HCT116 (cell line): ENCODE data around the gene MXRA7. TPM values are rescaled to one million over a fixed set of nuclear protein-coding genes. Genes with fewer than 3 reads are reported as not detected.

ENCODE experiments used
- ATAC-seq: fragments of 200-7000 bp; cut with Tn5 transposase; 2 replicates; pipeline ENCODE4 v1.9.1; 2020; ENCODE audit warnings: mild to moderate bottlenecking, moderate library complexity
- BruUV-seq: library from RNA; stranded (reverse); fragments of 400-500 nt; replicated peaks from 2 replicates; lab custom pipeline; 2021; lab: Mats Ljungman, UMichigan
- CTCF ChIA-PET: fragments of 300-600 bp; sonication (Branson Sonifier 250); formaldehyde crosslinking; loops from one replicate; lab custom pipeline; 2021; ENCODE audit warnings: antibody characterized with exemption; lab: Charles Lee
- POLR2A ChIA-PET: fragments of 300-600, 350-600 bp; sonication (Branson Sonifier 250); formaldehyde crosslinking; loops from one replicate; lab custom pipeline; 2021; ENCODE audit warnings: antibody characterized with exemption; lab: Charles Lee
- RAD21 ChIA-PET, 2 experiments: fragments of 300-600 bp; sonication (Branson Sonifier 250); formaldehyde crosslinking; loops; one replicate each; lab custom pipeline; 2023; ENCODE audit warnings: low total read pairs in 2 of 2; ENCODE audit not compliant: uncharacterized antibody in 2 of 2, unreplicated experiment in 2 of 2, low non-redundant PET in 1 of 2; lab: Charles Lee
- DNase-seq: peaks from one replicate; pipeline ENCODE4 v3.0.0-alpha.2; 2010; ENCODE audit warnings: low read depth, low spot score
- H2AFZ ChIP-seq: fragments of 200-600 bp; shearing (Covaris generic), sonication (generic); 2 replicates; pipeline ENCODE4 v1.6.1; 2017; ENCODE audit warnings: low read depth, mixed run types, mixed read lengths, antibody characterized with exemption, low read length; ENCODE audit not compliant: poor library complexity, severe bottlenecking
- H3K27ac ChIP-seq: 2 replicates; pipeline ENCODE4 v1.5.1; 2012; ENCODE audit warnings: low read depth, low read length
- H3K27me3 ChIP-seq: fragments of 200-600 bp; sonication (generic); 2 replicates; pipeline ENCODE4 v1.6.1; 2016; ENCODE audit warnings: mixed run types, low read length, mixed read lengths; ENCODE audit not compliant: insufficient read depth
- H3K36me3 ChIP-seq, 2 experiments: fragments of 200-500 bp in 1 of 2; fragments of 200-600 bp in 1 of 2; sonication (Bioruptor generic) in 1 of 2; sonication (generic) in 1 of 2; 2 replicates each; pipeline versions ENCODE4 v1.5.1 to v1.6.1; 2014 to 2016; ENCODE audit warnings: low read length in 2 of 2, inconsistent platforms in 1 of 2, mixed read lengths in 1 of 2, mixed run types in 1 of 2; ENCODE audit not compliant: insufficient read depth in 2 of 2, control insufficient read depth in 1 of 2
- H3K4me1 ChIP-seq, 2 experiments: fragments of 200-600 bp in 1 of 2; sonication (generic) in 1 of 2; 2 replicates each; pipeline versions ENCODE4 v1.5.1 to v1.6.1; 2012 to 2017; ENCODE audit warnings: low read length in 2 of 2, inconsistent platforms in 1 of 2, mild to moderate bottlenecking in 1 of 2, mixed read lengths in 1 of 2, mixed run types in 1 of 2, moderate library complexity in 1 of 2; ENCODE audit not compliant: insufficient read depth in 2 of 2, control insufficient read depth in 1 of 2
- H3K4me2 ChIP-seq: fragments of 200-600 bp; sonication (generic); 2 replicates; pipeline ENCODE4 v1.6.1; 2017; ENCODE audit warnings: mixed run types, low read length, mixed read lengths
- H3K4me3 ChIP-seq, 2 experiments: fragments of 200-600 bp in 1 of 2; sonication (generic) in 1 of 2; replicated peaks in 1 of 2; 2 replicates each; pipeline ENCODE4 v1.5.1; 2011 to 2016; ENCODE audit warnings: low read length in 2 of 2, control low read depth in 1 of 2, low read depth in 1 of 2, mild to moderate bottlenecking in 1 of 2, mixed read lengths in 1 of 2, mixed run types in 1 of 2
- H3K79me2 ChIP-seq: fragments of 200-600 bp; sonication (generic); 2 replicates; pipeline ENCODE4 v1.6.1; 2017; ENCODE audit warnings: mild to moderate bottlenecking, mixed run types, low read length, moderate library complexity, mixed read lengths; ENCODE audit not compliant: insufficient read depth
- H3K9ac ChIP-seq: fragments of 200-600 bp; sonication (generic); 2 replicates; pipeline ENCODE4 v1.6.1; 2016; ENCODE audit warnings: low read length, mixed read lengths
- H3K9me2 ChIP-seq: fragments of 200-600 bp; sonication (generic), shearing (Covaris generic); 2 replicates; pipeline ENCODE4 v1.6.1; 2017; ENCODE audit warnings: mixed run types, mild to moderate bottlenecking, moderate library complexity; ENCODE audit not compliant: insufficient read depth
- H3K9me3 ChIP-seq, 2 experiments: fragments of 200-500 bp in 1 of 2; fragments of 200-600 bp in 1 of 2; sonication (Bioruptor generic) in 1 of 2; sonication (generic) in 1 of 2; 2 replicates each; pipeline ENCODE4 v1.6.1; 2014 to 2017; ENCODE audit warnings: low read length in 2 of 2, mixed read lengths in 2 of 2, inconsistent platforms in 1 of 2, low read depth in 1 of 2, mild to moderate bottlenecking in 1 of 2, mixed run types in 1 of 2, moderate library complexity in 1 of 2; ENCODE audit not compliant: control insufficient read depth in 1 of 2, insufficient read depth in 1 of 2
- H4K20me1 ChIP-seq: fragments of 200-600 bp; sonication (generic), shearing (Covaris generic); 2 replicates; pipeline ENCODE4 v1.6.1; 2017; ENCODE audit warnings: mixed run types, mild to moderate bottlenecking, moderate library complexity; ENCODE audit not compliant: insufficient read depth
- EZH2phosphoT487 ChIP-seq: fragments of 200-600 bp; IDR thresholded peaks from 2 replicates; pipeline ENCODE4 v1.6.1; 2018; ENCODE audit warnings: antibody characterized with exemption, borderline replicate concordance
- MAX ChIP-seq: IDR thresholded peaks from 2 replicates; pipeline ENCODE4 v1.6.1; 2012
- POLR2A ChIP-seq: IDR thresholded peaks from 2 replicates; pipeline ENCODE4 v1.7.0; 2011; ENCODE audit warnings: borderline replicate concordance; ENCODE audit not compliant: insufficient read depth, insufficient read length; ENCODE audit errors: extremely low read depth
- POLR2AphosphoS5 ChIP-seq: IDR thresholded peaks from 2 replicates; pipeline ENCODE4 v1.6.1; 2011; ENCODE audit warnings: mild to moderate bottlenecking, low read depth, low read length, moderate library complexity
- RAD21 ChIP-seq: IDR thresholded peaks from 2 replicates; pipeline ENCODE4 v1.6.1; 2012; ENCODE audit warnings: low read depth, mild to moderate bottlenecking
- SIN3A ChIP-seq: IDR thresholded peaks from 2 replicates; pipeline ENCODE4 v1.6.1; 2012; ENCODE audit warnings: low read depth
- intact Hi-C: fragments of 100-400 bp; cut with micrococcal nuclease; formaldehyde crosslinking; loops from 2 replicates; pipeline ENCODE4 v1.10.0; 2022
- total RNA-seq: library from RNA; stranded (reverse); gene quantifications from one replicate; pipeline ENCODE4 v1.2.1, GENCODE V29; 2021; ENCODE audit not compliant: unreplicated experiment
- TF ChIP-seq, protein P1 (sequence below), 3 experiments: fragments of 200-600 bp in 1 of 3; sonication (generic) in 1 of 3; IDR thresholded peaks in 2 of 3; conservative IDR thresholded peaks in 1 of 3; 2 replicates each; pipeline ENCODE4 v1.5.1; 2012 to 2017; ENCODE audit warnings: low read depth in 2 of 3, low read length in 2 of 3, antibody characterized with exemption in 1 of 3, borderline replicate concordance in 1 of 3, control low read depth in 1 of 3, mild to moderate bottlenecking in 1 of 3, mixed read lengths in 1 of 3, mixed run types in 1 of 3, moderate library complexity in 1 of 3; ENCODE audit not compliant: insufficient read depth in 1 of 3
- TF ChIP-seq, protein P2 (sequence below): IDR thresholded peaks from 2 replicates; pipeline ENCODE4 v1.6.1; 2012; ENCODE audit warnings: low read depth

The MXRA7 gene
- total RNA-seq, 1 experiment from 2014 or later, result 57.1 TPM

- Histone ChIP-seq H3K4me3 (peak within 1 kb of the TSS; percentile 97), H3K79me2 (peaks cover 92% of the 10 kb centered on the region), H3K27ac (peak within 1 kb of the TSS; percentile 99), H4K20me1 (peaks cover 7% of the 10 kb centered on the region; the same call in 1 of the 2 replicates), H3K4me2 (peak within 1 kb of the TSS; percentile 93)
- POLR2A ChIA-PET, result interaction anchor here (0.6 to 2.9 kb wide), 3 partner anchors 10 to 102 kb away, joined by 4 to 27 read pairs (median 8); partner anchors contain the start of genes MFSD11 and SRSF2
- ATAC-seq, result peak; percentile 64
- TF ChIP-seq SIN3A, result peak; percentile 16; the same call in 1 of the 2 replicates
- TF ChIP-seq MAX, result peak; percentile 83
- TF ChIP-seq, protein P1, sequence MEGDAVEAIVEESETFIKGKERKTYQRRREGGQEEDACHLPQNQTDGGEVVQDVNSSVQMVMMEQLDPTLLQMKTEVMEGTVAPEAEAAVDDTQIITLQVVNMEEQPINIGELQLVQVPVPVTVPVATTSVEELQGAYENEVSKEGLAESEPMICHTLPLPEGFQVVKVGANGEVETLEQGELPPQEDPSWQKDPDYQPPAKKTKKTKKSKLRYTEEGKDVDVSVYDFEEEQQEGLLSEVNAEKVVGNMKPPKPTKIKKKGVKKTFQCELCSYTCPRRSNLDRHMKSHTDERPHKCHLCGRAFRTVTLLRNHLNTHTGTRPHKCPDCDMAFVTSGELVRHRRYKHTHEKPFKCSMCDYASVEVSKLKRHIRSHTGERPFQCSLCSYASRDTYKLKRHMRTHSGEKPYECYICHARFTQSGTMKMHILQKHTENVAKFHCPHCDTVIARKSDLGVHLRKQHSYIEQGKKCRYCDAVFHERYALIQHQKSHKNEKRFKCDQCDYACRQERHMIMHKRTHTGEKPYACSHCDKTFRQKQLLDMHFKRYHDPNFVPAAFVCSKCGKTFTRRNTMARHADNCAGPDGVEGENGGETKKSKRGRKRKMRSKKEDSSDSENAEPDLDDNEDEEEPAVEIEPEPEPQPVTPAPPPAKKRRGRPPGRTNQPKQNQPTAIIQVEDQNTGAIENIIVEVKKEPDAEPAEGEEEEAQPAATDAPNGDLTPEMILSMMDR (IDR thresholded peaks at IDR 0.05 in 2 of 3, conservative IDR thresholded peaks at IDR 0.05 in 1 of 3; ENCODE audit: borderline replicate concordance in 1 of 3, insufficient read depth in 1 of 3, low read depth in 2 of 3, low read length in 2 of 3), result peak; percentile 77 to 88 (median 87)
- no peak for TF ChIP-seq EZH2phosphoT487
- TF ChIP-seq, protein P2, sequence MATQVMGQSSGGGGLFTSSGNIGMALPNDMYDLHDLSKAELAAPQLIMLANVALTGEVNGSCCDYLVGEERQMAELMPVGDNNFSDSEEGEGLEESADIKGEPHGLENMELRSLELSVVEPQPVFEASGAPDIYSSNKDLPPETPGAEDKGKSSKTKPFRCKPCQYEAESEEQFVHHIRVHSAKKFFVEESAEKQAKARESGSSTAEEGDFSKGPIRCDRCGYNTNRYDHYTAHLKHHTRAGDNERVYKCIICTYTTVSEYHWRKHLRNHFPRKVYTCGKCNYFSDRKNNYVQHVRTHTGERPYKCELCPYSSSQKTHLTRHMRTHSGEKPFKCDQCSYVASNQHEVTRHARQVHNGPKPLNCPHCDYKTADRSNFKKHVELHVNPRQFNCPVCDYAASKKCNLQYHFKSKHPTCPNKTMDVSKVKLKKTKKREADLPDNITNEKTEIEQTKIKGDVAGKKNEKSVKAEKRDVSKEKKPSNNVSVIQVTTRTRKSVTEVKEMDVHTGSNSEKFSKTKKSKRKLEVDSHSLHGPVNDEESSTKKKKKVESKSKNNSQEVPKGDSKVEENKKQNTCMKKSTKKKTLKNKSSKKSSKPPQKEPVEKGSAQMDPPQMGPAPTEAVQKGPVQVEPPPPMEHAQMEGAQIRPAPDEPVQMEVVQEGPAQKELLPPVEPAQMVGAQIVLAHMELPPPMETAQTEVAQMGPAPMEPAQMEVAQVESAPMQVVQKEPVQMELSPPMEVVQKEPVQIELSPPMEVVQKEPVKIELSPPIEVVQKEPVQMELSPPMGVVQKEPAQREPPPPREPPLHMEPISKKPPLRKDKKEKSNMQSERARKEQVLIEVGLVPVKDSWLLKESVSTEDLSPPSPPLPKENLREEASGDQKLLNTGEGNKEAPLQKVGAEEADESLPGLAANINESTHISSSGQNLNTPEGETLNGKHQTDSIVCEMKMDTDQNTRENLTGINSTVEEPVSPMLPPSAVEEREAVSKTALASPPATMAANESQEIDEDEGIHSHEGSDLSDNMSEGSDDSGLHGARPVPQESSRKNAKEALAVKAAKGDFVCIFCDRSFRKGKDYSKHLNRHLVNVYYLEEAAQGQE, result no peak
- TF ChIP-seq POLR2A, result peak; percentile 86
- peak; percentile 77 for TF ChIP-seq POLR2AphosphoS5
- TF ChIP-seq RAD21, result peak; percentile 80
- TF ChIP-seq, all 23 proteins: peak for 6
- no peaks in the 10 kb centered on the region for H3K27me3 ChIP-seq
- H3K36me3 ChIP-seq, result peaks cover 26 to 42% of the 10 kb centered on the region in 2 experiments
- ChIA-PET CTCF (interaction anchor here (0.7 to 1.2 kb wide), 11 partner anchors 9 to 359 kb away, joined by 3 to 9 read pairs (median 3); partner anchors contain the start of genes MFSD11, MGAT5B and SRSF2), RAD21 (no interaction called here)
- peak within 1 kb of the TSS; percentile 99 for H3K9ac ChIP-seq
- H3K9me2 ChIP-seq, result no peaks in the 10 kb centered on the region
- H2AFZ ChIP-seq, result no peak within 1 kb of the TSS
- TSS peak; percentile 75 for BruUV-seq
- H3K4me1 ChIP-seq, result peaks cover 13 to 21% of the 10 kb centered on the region in 2 experiments
- H3K9me3 ChIP-seq, result no peaks in the 10 kb centered on the region
- DNase-seq, result no peak
- intact Hi-C loops, result loop anchor here (1.0 to 2.0 kb wide), 3 partner anchors 8 to 340 kb away; no protein-coding TSS in a partner anchor
Observed at GRCh38 chr17:76726776-76727718, 16.3 kb upstream of the MXRA7 start, which contains the start of gene METTL23. Gene METTL23 (plus strand): TSS chr17:76726839. CDS start chr17:76729711, 2,872 bp downstream.
